Testis (tissue), 2 donors: ENCODE results near the gene THBS4.

Experiments used
- POLR2A ChIP-seq: fragments of 450-650 bp; IDR thresholded peaks from one replicate; pipeline ENCODE4 v1.6.1; 2017; ENCODE audit warnings: antibody characterized with exemption, mild to moderate bottlenecking, moderate library complexity
- TF ChIP-seq, protein P1 (sequence below), 3 experiments: fragments of 450-650 bp in 2 of 3; fragments of 200-600 bp in 1 of 3; sonication (generic) in 1 of 3; IDR thresholded peaks; one replicate each; pipeline ENCODE4 v1.5.1; 2016 to 2019; ENCODE audit warnings: antibody characterized with exemption in 3 of 3, mild to moderate bottlenecking in 2 of 3, moderate library complexity in 1 of 3

DNA sequence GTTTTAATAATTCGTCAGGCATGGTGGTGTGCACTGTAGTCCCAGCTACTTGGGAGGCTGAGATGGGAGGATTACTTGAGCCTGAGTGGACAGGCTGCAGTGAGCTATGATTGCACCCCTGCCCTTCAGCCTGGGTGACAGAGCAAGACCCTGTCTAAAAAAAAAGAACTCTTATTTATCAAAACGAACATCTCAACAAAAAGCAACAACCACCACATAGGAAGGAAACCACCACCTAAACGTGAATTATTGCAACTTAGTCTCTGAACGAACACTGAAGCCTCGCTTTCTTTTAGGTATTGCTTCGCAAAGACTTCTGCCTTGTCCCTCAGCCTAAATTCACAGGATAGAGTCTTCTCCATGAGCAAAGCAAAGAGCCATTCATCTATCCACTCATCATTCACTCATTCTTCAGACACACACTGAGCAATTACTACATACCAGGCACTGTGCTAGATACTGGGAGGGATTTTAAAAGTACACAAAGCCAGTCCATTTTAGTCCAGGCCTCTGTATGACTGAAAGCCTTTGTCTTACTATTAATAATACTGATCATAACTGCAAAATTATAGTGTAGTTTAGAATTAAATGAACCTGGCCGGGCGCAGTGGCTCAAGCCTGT is 57.4 kb downstream of the THBS4 start:
- TF ChIP-seq, protein P1, sequence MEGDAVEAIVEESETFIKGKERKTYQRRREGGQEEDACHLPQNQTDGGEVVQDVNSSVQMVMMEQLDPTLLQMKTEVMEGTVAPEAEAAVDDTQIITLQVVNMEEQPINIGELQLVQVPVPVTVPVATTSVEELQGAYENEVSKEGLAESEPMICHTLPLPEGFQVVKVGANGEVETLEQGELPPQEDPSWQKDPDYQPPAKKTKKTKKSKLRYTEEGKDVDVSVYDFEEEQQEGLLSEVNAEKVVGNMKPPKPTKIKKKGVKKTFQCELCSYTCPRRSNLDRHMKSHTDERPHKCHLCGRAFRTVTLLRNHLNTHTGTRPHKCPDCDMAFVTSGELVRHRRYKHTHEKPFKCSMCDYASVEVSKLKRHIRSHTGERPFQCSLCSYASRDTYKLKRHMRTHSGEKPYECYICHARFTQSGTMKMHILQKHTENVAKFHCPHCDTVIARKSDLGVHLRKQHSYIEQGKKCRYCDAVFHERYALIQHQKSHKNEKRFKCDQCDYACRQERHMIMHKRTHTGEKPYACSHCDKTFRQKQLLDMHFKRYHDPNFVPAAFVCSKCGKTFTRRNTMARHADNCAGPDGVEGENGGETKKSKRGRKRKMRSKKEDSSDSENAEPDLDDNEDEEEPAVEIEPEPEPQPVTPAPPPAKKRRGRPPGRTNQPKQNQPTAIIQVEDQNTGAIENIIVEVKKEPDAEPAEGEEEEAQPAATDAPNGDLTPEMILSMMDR (IDR thresholded peaks at IDR 0.05), result no peak
- no peak for TF ChIP-seq POLR2A
